Kidney (tissue), 14 donors: ENCODE data around the gene ZNF320. TPM values are rescaled to one million over a fixed set of nuclear protein-coding genes. Genes with fewer than 3 reads are reported as not detected.
"Not testable (repeated sequence)": the region's sequence is repeated elsewhere in the genome, so short reads cannot be mapped to it uniquely, and the experiment has no call there.

Source experiments
- DNase-seq, 5 donors: peaks; one replicate each; pipeline ENCODE4 v3.0.0-alpha.2; 2013 to 2020
- FAIRE-seq: peaks from 2 replicates; lab custom pipeline; 2012; peaks lifted over from hg19 to GRCh38; lab: Jason Lieb, UNC
- H3K27ac ChIP-seq, 2 donors: one replicate each; pipeline ENCODE4 v1.7.0; 2013; ENCODE audit warnings: low read depth in 2 of 2, low read length in 2 of 2, inconsistent platforms in 1 of 2
- H3K27me3 ChIP-seq: one replicate; pipeline ENCODE4 v1.7.1; 2013; ENCODE audit warnings: low read length, inconsistent platforms; ENCODE audit not compliant: control insufficient read depth, insufficient read depth
- H3K36me3 ChIP-seq, 3 donors: one replicate each; pipeline versions ENCODE4 v1.7.0 to v1.7.1; 2013; ENCODE audit warnings: low read length in 3 of 3, control low read depth in 1 of 3, inconsistent platforms in 1 of 3; ENCODE audit not compliant: insufficient read depth in 3 of 3, control insufficient read depth in 2 of 3
- H3K4me1 ChIP-seq, 3 donors: one replicate each; pipeline versions ENCODE4 v1.7.0 to v1.7.1; 2013; ENCODE audit warnings: low read length in 3 of 3, inconsistent platforms in 1 of 3, low read depth in 1 of 3; ENCODE audit not compliant: control insufficient read depth in 2 of 3, insufficient read depth in 2 of 3
- H3K4me3 ChIP-seq, 3 donors: one replicate each; pipeline versions ENCODE4 v1.7.0 to v1.8.1; 2013; ENCODE audit warnings: low read length in 3 of 3, control low read depth in 1 of 3, inconsistent platforms in 1 of 3
- H3K9ac ChIP-seq, 3 donors: one replicate each; pipeline versions ENCODE4 v1.7.0 to v1.7.1; 2013; ENCODE audit warnings: low read length in 3 of 3, control low read depth in 1 of 3, inconsistent platforms in 1 of 3
- H3K9me3 ChIP-seq, 3 donors: one replicate each; pipeline versions ENCODE4 v1.7.0 to v1.7.1; 2013; ENCODE audit warnings: low read length in 3 of 3, control low read depth in 1 of 3, inconsistent platforms in 1 of 3; ENCODE audit not compliant: control insufficient read depth in 2 of 3, insufficient read depth in 1 of 3
- intact Hi-C: fragments of 100-400 bp; cut with DNase I; formaldehyde crosslinking; loops from one replicate; pipeline ENCODE4 v1.11.1; 2022
- polyA plus RNA-seq: library from polyadenylated mRNA; stranded (reverse); fragments of 350-450 nt; fragmentation: Illumina TruSeq; extraction: RNeasy Lipid Tissue Mini Kit (QIAGEN cat#74804); gene quantifications from one replicate; pipeline ENCODE4 v1.2.3, GENCODE V29; 2014; ENCODE audit warnings: low read depth, low replicate concordance; ENCODE audit not compliant: insufficient read depth
- total RNA-seq: library from RNA; stranded (reverse); fragmentation: NEBNext Ultra II Directional; extraction: Animal tissue kit (Norgen Biotek cat#: 25700); gene quantifications from one replicate; pipeline ENCODE4 v1.2.1, GENCODE V29; 2021
- TF ChIP-seq, protein P1 (sequence below): IDR thresholded peaks from 3 replicates; pipeline ENCODE4 v1.5.1; 2012; ENCODE audit warnings: mild to moderate bottlenecking, moderate library complexity, borderline replicate concordance; ENCODE audit not compliant: insufficient read depth; ENCODE audit errors: extremely low read depth
- donor health status: control.
- donor health status: control.
- donor health status: control.
- donor health status: control.
- donor health status: control.
- donor health status: DM: yes; HTN: yes; CAD: no.
- donor health status: Normal renal cell carcinoma (clear cell type).

The ZNF320 gene
- total and polyA plus RNA-seq, 2 donors from 2014 or later, result 3.2 to 25.8 TPM

DNA sequence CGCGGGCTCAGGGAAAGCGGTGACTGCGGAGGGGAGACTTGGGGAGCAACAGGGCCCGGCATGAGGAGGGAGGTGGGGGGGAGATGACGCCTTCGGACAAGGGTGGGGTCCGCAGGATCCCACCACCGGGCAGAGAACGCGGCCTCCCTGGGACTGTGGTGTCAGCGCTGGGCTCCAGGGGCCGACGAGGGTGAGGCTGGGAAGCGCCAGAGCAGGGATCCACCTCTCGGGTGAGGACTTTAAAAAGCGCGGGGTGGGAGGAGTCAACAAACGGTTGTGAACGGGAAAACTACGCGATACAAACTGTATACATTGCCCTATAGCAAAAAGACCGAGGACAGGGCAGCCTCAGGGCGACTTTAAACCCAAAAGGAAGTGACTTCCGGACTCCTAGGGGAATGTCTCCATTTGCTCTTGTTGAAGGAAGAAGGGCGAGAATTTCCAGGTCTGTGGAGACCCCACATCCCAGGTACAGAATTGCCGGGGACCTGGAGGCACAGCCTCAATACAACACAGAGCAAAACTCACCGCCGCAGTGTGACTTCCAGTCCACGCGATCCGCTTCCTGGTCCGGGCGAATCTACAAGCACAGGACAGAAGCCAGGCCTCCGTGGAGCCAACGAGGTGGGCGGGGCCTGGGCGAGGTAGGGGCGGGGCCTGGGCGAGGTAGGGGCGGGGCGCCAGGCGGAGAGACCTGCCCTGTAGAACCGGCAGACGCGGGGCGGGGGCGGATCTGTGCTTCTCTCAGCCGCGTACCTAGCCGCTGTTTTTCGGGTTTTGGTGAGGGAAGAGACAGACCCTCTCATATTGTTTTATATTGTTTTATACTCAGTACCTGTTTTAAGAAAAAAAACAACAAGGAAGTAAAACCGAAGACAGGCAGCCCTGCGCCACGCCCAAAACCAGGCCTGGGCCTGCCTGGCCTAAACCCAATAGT is 25.7 kb upstream of the ZNF320 start, which contains the start of gene ZNF888:
Gene ZNF888 (minus strand): TSS at position 588 of the 937 bp plus-strand sequence. CDS start 5,555 bp downstream, outside the sequence.
- Histone ChIP-seq H3K27ac (peak within 1 kb of the TSS; percentile 51 to 83), H3K9ac (peak within 1 kb of the TSS; percentile 67 to 84 (median 76)), H3K4me3 (peak within 1 kb of the TSS; percentile 91 to 96 (median 94)), H3K27me3 (no peaks in the 10 kb centered on the region), H3K36me3 (no peaks in the 10 kb centered on the region), H3K9me3 (no peaks in the 10 kb centered on the region), H3K4me1 (peaks cover 0 to 5% (median 0%) of the 10 kb centered on the region in 3 donors)
- FAIRE-seq (no peak), DNase-seq (peak; percentile 91 to 96 (median 95))
- TF ChIP-seq, protein P1, sequence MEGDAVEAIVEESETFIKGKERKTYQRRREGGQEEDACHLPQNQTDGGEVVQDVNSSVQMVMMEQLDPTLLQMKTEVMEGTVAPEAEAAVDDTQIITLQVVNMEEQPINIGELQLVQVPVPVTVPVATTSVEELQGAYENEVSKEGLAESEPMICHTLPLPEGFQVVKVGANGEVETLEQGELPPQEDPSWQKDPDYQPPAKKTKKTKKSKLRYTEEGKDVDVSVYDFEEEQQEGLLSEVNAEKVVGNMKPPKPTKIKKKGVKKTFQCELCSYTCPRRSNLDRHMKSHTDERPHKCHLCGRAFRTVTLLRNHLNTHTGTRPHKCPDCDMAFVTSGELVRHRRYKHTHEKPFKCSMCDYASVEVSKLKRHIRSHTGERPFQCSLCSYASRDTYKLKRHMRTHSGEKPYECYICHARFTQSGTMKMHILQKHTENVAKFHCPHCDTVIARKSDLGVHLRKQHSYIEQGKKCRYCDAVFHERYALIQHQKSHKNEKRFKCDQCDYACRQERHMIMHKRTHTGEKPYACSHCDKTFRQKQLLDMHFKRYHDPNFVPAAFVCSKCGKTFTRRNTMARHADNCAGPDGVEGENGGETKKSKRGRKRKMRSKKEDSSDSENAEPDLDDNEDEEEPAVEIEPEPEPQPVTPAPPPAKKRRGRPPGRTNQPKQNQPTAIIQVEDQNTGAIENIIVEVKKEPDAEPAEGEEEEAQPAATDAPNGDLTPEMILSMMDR, result no peak
- intact Hi-C loops, result no loop called here

DNA sequence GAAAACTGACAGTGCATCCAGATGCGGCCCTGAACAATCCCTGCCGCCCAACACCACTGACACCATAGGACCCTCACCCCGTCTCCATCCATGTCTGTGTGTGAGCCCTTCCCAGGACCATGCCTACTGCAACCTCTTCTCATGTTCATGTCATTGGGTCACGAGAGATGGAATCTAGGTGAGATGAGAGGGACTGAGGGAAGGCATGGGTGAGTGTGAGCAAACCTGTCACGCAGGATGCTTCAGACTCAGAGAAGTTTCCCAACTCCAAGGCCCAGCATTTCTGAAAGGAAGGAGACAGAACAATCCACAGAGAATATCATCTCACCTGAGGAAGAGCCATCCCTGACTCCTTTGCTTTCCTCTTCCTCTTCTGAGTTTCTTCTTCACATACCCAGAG is 20.1 kb upstream of the ZNF320 start:
- Histone ChIP-seq H3K27me3 (no peaks in the 10 kb centered on the region), H3K9ac (no peak overlapping the region), H3K27ac (no peak overlapping the region), H3K4me1 (no peaks in the 10 kb centered on the region), H3K4me3 (no peak overlapping the region), H3K9me3 (no peaks in the 10 kb centered on the region), H3K36me3 (no peaks in the 10 kb centered on the region)
- FAIRE-seq (no peak), DNase-seq (no peak)
- TF ChIP-seq, protein P1, result no peak
- intact Hi-C loops, result no loop called here

DNA sequence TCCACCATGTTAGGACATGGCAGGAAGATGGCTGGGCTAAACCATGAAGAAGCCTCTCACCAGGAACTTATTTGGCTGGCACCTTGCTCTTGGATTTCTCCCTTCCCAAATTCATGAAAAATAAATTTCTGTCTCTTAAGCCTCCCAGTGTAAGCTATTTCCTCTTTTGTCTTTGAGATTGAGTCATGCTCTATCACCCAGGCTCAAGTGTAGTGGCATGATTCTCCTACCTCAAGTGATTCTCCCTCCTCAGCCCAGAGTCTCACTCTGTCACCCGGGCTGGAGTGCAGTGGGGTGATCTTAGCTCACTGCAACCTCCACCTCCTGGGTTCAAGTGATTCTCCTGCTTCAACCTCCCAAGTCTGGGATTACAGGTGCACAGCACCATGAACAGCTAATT is 13.2 kb upstream of the ZNF320 start:
- TF ChIP-seq, protein P1, result no peak
- Histone ChIP-seq H3K9ac (no peak overlapping the region), H3K9me3 (peaks cover 0 to 2% (median 0%) of the 10 kb centered on the region in 3 donors), H3K36me3 (peaks cover 2 to 4% (median 3%) of the 10 kb centered on the region in 3 donors), H3K27ac (no peak overlapping the region), H3K27me3 (no peaks in the 10 kb centered on the region), H3K4me1 (no peaks in the 10 kb centered on the region), H3K4me3 (no peak overlapping the region)
- FAIRE-seq (no peak), DNase-seq (no peak)
- intact Hi-C loops, result no loop called here

DNA sequence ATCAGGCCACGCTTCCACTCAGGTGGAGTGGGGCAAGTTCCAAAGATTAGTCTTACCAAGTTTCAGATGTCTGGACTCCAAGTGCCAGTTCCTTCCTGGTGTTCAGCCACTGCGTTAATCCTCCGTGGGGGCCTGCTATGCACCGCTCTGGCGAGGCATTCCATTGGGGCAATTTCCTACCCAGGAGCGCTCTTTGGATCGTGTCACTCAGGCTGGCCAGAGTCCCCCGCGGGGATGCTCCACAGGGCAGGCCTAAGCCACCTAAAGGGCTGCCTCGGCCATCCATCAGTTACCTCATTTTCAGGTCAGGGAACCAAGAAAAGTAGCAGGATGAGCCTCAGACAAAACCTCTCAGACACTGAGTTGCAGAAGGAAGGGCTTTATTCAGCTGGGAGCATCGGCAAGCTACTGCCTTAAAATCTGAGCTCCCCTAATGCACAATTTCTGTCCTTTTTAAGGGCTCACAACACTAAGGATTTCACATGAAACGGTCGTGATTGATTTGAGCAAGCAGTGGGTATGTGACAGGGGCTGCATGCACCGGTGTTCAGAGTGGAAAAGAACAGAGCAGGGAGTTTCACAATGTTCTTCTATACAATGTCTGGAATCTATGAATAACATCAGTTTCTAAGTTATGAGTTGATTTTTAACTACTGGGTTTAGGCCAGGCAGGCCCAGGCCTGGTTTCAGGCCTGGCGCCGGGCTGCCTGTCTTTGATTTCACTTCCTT is 6.8 kb upstream of the ZNF320 start:
- H3K27me3 ChIP-seq, H3K36me3 ChIP-seq, H3K4me3 ChIP-seq, intact Hi-C loops, FAIRE-seq, H3K9ac ChIP-seq, H3K4me1 ChIP-seq, H3K9me3 ChIP-seq: not testable (repeated sequence)
- peak in 1 of 5 donors; percentile 8 for DNase-seq
- peak overlapping the region; percentile 1 to 13 for H3K27ac ChIP-seq
